CD4-positive, alpha-beta T cell treated with Interleukin-17A for 1 hour (primary cell): ENCODE data around the gene CERS4.
"Not testable (repeated sequence)": the region's sequence is repeated elsewhere in the genome, so short reads cannot be mapped to it uniquely, and the experiment has no call there.

Source experiments
- DNase-seq: peaks from one replicate; pipeline ENCODE4 v3.0.0-alpha.2; 2020

The CERS4 gene

DNA sequence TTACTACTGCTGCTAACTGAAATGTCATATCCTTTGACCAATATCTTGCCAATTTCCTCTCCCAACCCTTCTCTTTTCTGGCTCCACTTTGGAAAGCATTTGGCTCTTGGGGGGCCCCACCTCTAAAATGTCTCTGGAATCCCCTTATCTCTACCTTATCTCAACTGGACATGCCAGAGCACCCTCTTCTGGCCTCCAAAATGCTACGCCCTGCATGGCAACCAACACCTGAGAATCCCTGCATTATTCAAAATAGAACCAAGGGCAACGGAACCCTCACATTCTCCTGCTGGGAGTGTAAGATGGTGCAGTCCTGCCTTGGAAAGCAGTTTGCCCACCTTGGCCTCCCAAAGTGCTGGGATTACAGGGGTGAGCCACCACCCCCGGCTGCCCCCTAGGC lies 35.3 kb downstream of the CERS4 start:
- DNase-seq: no peak

DNA sequence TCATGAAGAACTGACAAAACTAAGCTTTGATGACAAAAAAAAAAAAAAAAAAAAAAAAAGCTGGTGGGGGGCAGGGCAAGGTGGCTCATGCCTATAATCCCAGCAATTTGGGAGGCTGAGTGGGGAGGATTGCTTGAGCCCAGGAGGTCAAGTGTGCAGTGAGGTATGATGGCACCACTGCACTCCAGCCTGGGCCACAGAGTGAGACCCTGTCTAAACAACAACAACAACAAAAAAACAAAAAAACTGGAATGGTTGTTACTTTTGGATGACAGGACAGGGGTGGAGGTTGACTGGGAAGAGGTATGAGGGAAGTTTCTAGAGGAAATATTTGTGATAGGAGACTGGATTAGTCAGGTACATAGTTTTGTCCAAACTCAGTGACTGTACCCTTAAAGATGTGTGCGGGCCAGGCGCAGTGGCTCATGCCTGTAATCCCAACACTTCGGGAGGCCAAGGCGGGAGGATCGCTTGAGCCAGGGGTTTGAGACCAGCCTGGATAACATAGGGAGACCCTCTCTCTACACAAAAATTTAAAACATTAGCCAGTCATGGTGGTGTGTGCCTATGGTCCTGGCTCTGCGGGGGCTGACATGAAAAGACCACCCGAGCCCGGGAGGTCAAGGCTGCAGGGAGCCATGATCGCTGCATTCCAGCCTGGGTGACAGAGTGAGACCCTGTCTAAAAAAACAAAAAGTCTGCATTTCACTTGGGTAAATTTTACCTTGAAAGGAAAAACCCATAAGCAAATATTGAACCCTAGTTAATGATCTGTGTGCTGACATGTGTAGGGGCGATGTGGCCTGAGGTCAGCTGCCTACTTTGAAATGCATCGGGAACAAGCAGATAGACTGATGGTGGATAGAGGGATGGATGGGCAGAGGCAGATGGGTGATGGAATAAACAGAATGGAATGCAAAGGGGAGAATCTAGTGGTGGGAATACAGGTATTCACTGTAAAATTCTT lies 37.0 kb downstream of the CERS4 start:
- DNase-seq: no peak

DNA sequence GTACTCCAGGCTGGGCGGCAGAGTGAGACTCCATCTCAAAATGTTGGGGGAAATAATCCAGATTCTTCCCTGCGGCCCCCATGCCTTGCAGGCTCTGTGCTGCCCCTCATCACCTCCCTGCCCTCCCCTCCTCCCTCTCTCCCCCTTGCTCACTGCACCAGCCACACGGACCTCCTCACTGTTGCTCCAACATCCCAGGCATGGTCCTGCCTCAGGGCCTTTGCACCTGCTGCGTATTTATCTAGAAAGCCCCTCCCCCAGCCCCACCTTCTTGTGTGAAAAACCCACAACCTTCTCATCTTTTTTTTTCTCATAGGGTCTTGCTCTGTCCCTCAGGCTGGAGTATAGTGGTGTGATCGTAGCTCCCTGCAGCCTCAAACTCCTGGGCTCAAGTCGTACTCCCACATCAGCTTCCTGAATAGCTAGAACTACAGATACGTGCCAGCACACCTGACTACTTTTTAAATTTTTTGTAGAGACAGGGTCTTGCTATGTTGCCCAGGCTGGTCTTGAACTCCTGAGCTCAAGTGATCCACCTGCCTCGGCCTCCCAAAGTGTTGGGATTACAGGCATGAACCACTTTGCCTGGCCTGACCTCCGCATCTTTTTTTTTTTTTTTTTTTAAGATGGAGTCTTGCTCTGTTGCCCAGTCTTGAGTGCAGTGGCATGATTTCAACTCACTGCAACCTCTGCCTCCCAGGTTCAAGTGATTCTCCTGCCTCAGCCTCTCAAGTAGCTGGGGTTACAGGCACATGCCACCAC lies 38.1 kb downstream of the CERS4 start:
- DNase-seq: not testable (repeated sequence)

DNA sequence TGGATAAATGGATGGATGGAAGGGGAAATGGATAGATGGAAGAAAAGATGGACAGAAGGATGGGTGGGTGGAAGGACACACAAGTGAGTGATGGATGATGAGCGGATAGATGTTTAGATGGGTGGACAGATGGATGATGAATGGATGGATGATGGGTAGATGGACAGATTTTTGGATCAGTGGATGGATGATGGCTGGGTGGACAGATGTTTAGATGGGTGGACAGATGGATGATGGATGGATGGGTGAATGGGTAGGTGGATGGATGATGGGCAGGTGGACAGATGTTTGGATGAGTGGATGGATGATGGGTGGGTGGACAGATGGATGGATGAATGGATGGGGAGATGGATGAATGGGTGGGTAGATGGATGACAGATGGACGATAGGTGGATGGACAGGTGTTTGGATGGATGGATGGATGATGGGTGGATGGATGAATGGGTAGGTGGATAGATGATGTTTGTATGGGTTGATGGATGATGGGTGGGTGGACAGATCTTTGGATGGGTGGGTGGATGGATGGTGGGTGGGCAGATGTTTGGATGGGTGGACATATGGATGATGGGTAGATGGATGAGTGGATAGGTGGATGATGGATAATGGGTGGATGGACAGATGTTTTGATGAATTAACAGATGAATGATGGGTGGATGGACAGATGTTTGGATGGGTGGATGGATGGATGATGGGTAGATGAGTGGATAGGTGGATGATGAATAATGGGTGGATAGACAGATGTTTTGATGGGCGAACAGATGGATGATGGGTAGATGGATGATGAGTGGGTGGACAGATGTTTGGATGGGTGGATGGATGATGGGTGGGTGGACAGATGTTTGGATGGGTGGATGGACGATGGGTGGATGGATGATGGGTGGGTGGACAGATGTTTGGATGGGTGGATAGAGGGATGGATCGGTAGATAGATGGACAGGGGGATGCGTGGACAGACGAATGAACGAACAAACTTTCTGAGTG lies 39.5 kb downstream of the CERS4 start:
- no peak for DNase-seq

DNA sequence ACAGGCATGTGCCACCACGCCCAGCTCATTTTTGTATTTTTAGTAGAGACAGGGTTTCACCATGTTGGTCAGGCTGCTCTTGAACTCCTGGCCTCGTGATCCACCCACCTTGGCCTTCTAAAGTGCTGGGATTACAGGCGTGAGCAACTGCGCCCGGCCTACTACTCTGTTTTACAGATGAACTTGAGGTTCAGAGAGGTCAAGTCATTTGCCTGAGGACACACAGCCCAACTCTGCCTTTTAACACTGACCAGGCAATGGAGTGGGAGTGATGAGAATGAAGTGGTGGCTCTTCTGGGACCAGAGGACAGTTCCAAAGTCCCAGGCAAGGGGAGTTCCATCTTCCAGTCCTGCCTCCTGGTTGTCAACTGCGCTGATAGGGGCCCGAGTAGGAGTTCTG lies 41.4 kb downstream of the CERS4 start:
- DNase-seq: no peak

DNA sequence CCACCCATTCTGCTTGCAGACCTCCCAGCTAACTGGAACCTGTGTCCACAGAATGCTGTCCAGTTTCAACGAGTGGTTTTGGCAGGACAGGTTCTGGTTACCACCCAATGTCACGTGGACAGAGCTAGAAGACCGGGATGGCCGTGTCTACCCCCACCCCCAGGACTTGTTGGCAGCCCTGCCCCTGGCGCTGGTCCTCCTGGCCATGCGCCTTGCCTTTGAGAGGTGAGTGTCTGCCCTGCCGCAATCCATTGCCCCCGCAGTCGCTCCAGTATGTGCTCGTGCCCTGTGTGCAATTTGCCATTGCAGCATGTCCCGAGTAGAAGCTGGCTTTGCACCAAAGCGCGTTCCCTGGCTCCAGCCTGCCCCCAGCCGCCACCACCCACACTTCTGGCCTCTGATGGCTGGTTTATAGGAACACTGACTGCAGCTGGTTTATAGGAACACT lies 41.9 kb downstream of the CERS4 start:
- DNase-seq: no peak

DNA sequence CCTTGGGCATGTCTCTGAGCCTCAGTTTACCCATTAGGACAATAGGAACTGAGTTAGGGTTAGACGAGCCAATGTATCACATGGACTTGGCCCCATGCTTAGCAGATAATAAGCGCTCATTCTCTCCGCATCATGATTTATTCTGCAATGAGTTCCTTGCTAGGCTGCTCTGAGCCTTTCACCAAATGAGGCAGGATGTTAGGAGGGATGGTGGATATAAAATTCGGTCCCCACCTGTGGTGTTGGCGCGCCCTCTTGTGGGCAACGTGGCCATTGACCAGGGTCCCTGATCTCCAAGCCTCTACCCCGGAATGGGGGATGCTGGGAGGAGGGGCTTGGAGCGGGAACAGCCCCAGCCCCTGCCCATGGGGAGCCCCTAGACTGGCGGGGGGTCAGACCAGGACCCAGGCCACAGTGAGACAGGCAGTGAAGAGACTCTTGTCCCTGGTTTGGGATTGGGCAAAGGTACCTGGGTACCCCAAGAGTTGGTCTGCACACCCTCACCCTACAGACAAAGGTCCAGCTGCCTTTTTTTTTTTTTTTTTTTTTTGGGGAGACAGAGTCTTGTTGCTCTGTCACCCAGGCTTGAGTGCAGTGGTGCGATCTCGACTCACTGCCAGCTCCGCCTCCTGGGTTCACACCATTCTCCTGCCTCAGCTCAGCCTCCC lies 43.9 kb downstream of the CERS4 start:
- DNase-seq: peak; percentile 84

DNA sequence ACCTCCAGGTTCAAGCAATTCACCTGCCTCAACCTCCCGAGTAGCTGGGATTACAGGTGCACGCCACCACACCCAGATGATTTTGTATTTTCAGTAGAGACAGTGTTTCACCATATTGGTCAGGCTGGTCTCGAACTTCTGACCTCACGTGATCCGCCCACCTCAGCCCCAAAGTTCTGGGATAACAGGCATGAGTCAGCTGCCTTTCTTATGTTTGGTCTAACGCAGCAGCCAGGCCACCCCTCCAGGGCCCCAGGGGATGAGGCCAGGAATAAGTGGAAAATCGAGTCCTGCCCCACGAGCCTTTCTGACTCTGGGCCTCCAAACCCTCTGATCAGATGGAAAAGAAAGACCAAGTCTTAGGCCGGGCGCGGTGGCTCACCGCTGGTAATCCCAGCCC lies 44.5 kb downstream of the CERS4 start:
- no peak for DNase-seq

DNA sequence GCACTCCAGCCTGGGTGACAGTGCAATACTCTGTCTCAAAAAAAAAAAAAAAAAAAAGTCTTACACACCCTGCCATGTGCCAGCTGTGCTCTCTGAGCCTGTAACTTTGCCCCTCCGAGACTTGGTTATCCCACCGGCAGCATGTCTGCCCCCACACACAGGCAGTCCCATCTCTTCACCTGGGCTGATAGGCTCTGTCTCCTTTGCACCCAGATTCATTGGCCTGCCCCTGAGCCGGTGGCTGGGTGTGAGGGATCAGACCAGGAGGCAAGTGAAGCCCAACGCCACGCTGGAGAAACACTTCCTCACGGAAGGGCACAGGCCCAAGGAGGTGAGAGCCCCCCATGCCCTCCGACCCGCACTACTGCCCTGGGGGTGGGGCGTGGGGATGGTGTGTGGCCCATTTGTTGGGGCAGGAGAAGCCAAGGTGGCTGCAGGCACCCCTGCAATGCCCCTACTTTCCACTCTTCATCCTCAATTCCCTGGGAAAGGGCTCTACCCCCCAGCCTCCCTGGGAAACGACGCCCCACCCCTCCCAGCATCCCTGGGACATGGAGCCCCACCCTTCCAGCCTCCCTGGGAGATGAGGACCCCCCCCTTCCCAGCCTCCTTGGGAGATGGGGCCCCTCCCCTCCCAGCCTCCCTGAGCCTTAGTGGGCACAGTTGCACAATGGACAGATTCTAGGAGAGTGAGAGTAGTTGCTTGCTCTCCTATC lies 45.3 kb downstream of the CERS4 start:
- no peak for DNase-seq

DNA sequence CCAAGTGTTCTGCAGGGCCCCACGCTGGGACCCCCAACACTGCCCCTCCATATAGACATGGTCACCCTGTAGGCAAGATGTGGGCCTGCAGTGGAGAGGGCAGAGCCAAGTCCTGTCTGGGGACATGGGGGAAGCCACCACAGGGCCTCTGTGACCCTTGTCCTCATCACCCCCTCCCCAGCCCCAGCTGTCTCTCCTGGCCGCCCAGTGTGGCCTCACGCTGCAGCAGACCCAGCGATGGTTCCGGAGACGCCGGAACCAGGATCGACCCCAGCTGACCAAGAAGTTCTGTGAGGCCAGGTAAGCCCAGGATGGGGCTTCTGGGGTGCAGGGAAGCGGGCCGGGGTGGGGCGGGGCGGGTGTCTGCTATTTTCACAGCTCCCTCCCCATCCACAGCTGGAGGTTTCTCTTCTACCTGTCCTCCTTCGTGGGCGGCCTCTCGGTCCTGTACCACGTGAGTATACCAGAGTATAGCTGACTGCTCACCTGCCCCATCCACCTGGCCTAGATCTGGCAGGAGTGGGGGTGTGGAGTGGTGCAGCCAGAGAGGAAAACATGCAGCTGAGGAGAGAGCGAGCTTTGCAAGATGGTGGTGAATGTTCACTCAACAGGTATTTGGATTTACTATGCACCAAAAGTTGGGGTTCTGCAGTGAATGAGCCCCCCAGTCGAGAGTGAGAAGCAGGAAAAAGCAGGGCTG lies 46.4 kb downstream of the CERS4 start:
- no peak for DNase-seq

DNA sequence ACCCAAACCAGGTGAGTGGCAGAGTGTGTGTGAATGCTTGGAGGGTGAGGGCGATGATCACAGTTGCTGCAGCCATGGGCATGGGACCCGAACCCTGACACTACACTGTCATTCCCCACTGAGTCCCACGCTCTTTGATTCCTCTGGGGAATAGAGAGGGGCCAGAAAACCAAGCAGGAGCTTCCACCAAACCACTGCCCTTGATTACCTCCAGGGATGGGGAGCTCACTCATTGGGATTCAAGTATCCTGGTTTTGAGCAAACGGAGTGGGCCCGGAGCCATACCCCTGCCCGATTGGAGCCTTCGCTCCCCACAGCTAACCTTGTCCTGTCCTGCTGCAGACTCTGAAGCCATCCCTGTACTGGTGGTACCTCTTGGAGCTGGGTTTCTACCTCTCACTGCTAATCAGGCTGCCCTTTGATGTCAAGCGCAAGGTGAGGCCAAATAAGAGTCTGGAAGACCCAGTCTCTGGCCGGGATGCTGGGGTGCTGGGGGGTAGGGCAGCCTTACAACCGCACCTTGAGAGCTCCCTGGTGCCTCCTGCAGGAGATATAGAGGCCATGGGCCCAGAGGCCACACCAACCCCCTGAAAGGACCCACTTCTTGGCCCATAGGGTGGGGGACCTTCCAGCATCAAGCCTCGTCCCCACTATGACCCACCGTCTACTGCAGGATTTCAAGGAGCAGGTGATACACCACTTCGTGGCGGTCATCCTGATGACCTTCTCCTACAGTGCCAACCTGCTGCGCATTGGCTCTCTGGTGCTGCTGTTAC lies 47.3 kb downstream of the CERS4 start:
- DNase-seq: no peak

DNA sequence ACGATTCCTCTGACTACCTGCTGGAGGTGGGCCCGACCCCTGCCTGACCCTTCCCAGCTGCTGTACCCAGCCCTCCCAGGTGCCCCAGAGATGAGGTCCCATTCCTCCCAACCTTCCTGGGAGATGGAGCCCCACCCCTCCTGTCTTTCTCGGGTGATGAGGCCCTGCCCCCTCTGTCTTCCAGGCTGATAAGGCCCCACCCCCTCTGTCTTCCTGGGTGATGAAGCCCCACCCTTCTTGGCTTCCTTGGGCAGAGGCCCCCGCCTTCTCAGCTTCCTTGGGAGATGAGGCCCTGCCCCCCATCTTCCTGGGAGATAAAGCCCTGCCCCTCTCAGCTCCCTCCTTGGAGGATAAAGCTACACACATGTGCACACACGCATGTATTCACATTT lies 47.9 kb downstream of the CERS4 start:
- no peak for DNase-seq

DNA sequence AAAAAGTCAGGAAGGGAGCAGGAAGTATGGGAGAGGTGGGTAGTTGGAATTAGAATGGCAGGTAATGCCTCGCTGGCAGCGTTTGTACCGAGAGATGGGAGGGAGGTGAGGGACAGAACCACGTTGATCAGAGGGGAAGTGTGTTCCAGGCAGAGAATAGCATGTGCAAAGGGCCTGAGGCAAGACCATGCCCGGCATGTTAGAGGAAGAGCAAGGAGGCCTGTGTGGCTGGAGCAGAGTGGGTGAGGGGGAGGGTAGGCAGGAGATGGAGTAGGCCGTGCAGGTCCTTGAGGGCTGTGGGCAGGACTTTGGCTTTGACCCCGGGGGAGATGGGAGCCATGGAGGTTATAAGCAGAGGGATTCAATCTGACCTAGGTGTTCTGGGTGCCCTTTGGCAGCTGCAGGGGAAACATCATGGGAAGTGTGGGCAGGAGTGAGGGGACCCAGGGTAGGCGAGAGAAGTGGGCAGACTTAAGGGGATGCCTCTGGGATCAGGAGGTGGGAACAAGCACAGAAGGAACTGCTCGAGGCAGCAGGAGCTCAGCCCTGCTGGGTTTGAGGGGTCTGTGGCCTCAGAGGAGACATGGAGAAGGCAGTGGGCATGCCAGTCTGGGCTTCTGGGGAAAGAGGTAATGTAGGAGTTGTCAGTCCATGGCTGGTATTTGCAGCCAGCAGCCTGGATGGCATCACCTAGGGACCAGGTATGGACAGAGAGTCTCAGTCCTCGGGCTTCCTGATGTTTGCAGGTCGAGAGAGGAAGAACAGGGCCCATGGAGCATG lies 50.2 kb downstream of the CERS4 start:
- no peak for DNase-seq

DNA sequence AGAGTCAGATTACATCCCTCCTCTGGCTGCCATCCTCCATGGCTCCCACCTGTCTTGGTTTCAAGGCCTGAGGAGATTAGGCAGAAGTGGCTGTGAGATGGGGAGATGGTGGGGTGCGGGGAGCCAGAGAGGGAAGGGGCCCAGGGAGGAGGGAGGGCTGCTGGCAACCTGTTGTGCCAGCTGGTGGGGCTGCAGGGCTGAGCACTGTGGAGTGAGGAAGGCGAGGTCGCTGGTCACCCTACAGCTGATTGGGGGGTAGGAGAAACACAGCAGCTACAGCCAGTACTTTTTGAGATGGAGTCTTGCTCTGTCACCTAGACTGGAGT lies 50.7 kb downstream of the CERS4 start:
- no peak for DNase-seq

DNA sequence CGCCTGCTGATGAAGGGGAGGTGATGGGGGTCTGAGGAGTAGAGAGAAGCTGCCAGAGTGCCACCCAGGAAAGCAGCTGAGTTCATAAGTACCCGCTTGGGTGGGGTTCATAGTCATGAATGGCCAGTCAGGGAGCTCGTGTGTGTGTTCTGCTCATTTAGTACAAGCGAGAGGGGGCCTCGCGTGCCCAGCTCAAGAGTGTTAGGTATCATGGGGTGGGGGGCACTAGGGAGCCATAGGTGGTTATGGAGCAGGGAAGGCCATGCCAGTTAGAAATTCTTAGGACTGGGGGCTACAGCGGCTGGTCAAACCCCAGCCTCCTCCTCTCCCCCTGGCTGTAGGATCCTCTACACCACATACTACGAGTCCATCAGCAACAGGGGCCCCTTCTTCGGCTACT lies 52.2 kb downstream of the CERS4 start:
- DNase-seq: no peak

DNA sequence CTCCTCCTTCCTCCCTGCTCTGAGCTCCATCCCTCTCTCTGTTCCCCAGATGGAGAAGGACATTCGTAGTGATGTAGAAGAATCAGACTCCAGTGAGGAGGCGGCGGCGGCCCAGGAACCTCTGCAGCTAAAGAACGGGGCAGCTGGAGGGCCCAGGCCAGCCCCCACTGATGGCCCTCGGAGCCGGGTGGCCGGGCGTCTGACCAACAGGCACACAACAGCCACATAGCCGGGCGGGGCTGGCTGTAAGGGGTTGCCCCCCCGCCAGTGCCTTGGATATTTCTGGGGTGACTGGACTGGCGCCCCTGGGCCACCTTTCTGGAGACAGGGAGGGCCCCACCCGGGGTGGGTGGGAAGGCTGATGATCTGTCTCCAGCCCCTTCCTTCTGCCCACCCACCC lies 52.7 kb downstream of the CERS4 start:
- DNase-seq: no peak

DNA sequence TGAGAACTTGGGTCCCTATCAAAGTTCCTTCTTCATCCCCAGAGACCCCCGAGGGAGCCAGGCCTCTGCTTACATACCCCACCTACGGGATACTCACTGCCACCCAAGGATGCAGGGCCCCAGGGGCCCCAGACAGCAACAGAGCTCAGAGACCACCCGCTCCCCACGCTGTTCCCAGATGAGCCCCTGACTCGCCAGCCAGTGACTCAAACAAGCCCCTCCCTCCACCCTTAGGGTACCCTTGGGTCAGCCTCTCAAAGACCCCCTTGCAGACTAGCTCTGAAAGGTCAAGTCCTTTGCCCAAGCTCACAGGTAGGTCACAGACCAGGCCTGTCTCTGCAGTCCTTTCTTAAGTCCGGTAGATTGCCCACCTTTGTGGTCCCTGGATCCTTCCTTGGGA lies 53.3 kb downstream of the CERS4 start:
- DNase-seq: no peak

DNA sequence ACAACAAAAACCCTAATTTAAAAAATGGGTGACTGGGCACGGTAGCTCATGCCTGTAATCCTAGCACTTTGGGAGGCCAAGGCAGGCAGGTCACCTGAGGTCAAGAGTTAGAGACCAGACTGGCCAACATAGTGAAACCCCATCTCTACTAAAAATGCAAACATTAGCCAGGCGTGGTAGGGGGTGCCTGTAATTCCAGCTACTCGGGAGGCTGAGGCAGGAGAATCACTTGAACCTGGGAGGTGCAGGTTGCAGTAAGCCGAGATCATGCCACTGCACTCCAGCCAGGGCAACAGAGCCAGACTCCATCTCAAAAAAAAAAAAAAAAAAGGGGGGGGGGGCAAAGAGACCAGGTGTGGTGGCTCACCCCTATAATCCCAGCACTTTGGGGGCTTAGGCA lies 55.1 kb downstream of the CERS4 start:
- DNase-seq: not testable (repeated sequence)

DNA sequence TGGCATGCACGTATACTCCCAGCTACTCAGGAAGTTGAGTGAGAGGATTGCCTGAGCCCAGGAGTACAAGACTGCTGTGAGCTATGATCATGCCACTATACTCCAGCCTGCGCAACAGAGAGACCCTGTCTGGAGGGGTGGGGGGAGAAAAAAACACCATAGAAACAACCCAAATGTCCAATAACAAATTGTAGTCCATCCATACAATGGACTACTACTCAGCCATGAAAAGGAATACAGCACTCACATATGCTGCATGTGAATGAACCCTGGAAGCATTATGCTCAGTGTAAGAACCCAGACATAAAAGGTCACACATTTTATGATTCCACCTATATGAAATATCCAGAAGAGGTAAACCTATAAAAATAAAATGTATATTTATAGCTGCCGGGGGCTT lies 56.7 kb downstream of the CERS4 start:
- DNase-seq: no peak
